Ecto neural progenitor cell (in vitro differentiated cells): ENCODE measurements around the gene B3GAT2.
"Not testable (repeated sequence)": the region's sequence is repeated elsewhere in the genome, so short reads cannot be mapped to it uniquely, and the experiment has no call there.

Experiments used
- DNase-seq: peaks from one replicate; pipeline ENCODE4 v3.0.0-alpha.2; 2018; ENCODE audit warnings: low spot score

The B3GAT2 gene

GRCh38 chr6:70956451-70957283 lies at the start of gene B3GAT2:
Gene B3GAT2, minus strand, starts transcription at chr6:70957060. Its CDS starts 631 bp downstream, at chr6:70956429.
- DNase-seq, result peak; percentile 73

- no peak for DNase-seq
These were observed 41.3 kb upstream of the B3GAT2 start for GRCh38 chr6:70998148-70998547.

GRCh38 chr6:70997379-70997778 lies 40.5 kb upstream of the B3GAT2 start:
- no peak for DNase-seq

- no peak for DNase-seq
These were observed 39.2 kb upstream of the B3GAT2 start for GRCh38 chr6:70996106-70996505.

- DNase-seq, result no peak
These were observed 38.6 kb upstream of the B3GAT2 start for GRCh38 chr6:70995411-70995810.

- DNase-seq, result no peak
These were observed 34.4 kb upstream of the B3GAT2 start for GRCh38 chr6:70991253-70991652.

GRCh38 chr6:70985156-70985555 lies 28.3 kb upstream of the B3GAT2 start:
- no peak for DNase-seq

GRCh38 chr6:70982747-70983146 lies 25.9 kb upstream of the B3GAT2 start:
- no peak for DNase-seq

- no peak for DNase-seq
These were observed 23.9 kb upstream of the B3GAT2 start for GRCh38 chr6:70980727-70981126.

GRCh38 chr6:70973604-70974003 lies 16.7 kb upstream of the B3GAT2 start:
- DNase-seq, result no peak

- DNase-seq, result no peak
These were observed 10.2 kb upstream of the B3GAT2 start for GRCh38 chr6:70967049-70967448.

GRCh38 chr6:70957284-70957617 lies 391 bp upstream of the B3GAT2 start:
- DNase-seq, result no peak

GRCh38 chr6:70956191-70956450 lies 739 bp downstream of the B3GAT2 start:
- DNase-seq, result no peak

- DNase-seq, result peak; percentile 95
These were observed 1.2 kb downstream of the B3GAT2 start for GRCh38 chr6:70955441-70956190.

- DNase-seq, result no peak
These were observed 2.1 kb downstream of the B3GAT2 start for GRCh38 chr6:70954750-70955149.

GRCh38 chr6:70954176-70954575 lies 2.7 kb downstream of the B3GAT2 start:
- no peak for DNase-seq

- DNase-seq, result no peak
These were observed 4.2 kb downstream of the B3GAT2 start for GRCh38 chr6:70952608-70953165.

- DNase-seq, result not testable (repeated sequence)
These were observed 12.5 kb downstream of the B3GAT2 start for GRCh38 chr6:70944321-70944720.

- no peak for DNase-seq
These were observed 23.0 kb downstream of the B3GAT2 start for GRCh38 chr6:70933853-70934252.

- no peak for DNase-seq
These were observed 51.1 kb downstream of the B3GAT2 start for GRCh38 chr6:70905742-70906141.

- DNase-seq, result no peak
These were observed 53.0 kb downstream of the B3GAT2 start for GRCh38 chr6:70903665-70904452.

GRCh38 chr6:70901324-70901723 lies 55.5 kb downstream of the B3GAT2 start:
- DNase-seq, result no peak

- no peak for DNase-seq
These were observed 56.8 kb downstream of the B3GAT2 start for GRCh38 chr6:70900047-70900446.
